H9 (cell line): Measurements from ENCODE around the gene LRRN4. TPM values are rescaled to one million over a fixed set of nuclear protein-coding genes. Genes with fewer than 3 reads are reported as not detected.

ENCODE experiments used
- DNase-seq: peaks from one replicate; pipeline ENCODE4 v3.0.0-alpha.2; 2017
- H2AFZ ChIP-seq: one replicate; pipeline ENCODE4 v1.6.1; 2013; ENCODE audit warnings: mild to moderate bottlenecking, low read length, control low read depth, moderate library complexity
- H2AK5ac ChIP-seq: 2 replicates; pipeline ENCODE4 v1.6.1; 2013; ENCODE audit warnings: low read length, control low read depth, mixed read lengths; ENCODE audit not compliant: insufficient read length
- H2BK120ac ChIP-seq: one replicate; pipeline ENCODE4 v1.6.1; 2013; ENCODE audit warnings: low read depth, mild to moderate bottlenecking, low read length, control low read depth, inconsistent platforms; ENCODE audit not compliant: poor library complexity, severe bottlenecking
- H2BK12ac ChIP-seq: 2 replicates; pipeline ENCODE4 v1.6.1; 2013; ENCODE audit warnings: low read length, control low read depth, mixed read lengths, low read depth; ENCODE audit not compliant: insufficient read length
- H2BK15ac ChIP-seq: 2 replicates; pipeline ENCODE4 v1.6.1; 2013; ENCODE audit warnings: low read depth, low read length, control low read depth
- H2BK20ac ChIP-seq: one replicate; pipeline ENCODE4 v1.6.1; 2013; ENCODE audit warnings: low read depth, mild to moderate bottlenecking, low read length, control low read depth, inconsistent platforms; ENCODE audit not compliant: poor library complexity, severe bottlenecking
- H2BK5ac ChIP-seq: 2 replicates; pipeline ENCODE4 v1.6.1; 2013; ENCODE audit warnings: low read length, control low read depth, mixed read lengths; ENCODE audit not compliant: insufficient read length
- H3K14ac ChIP-seq: 2 replicates; pipeline ENCODE4 v1.6.1; 2013; ENCODE audit warnings: low read length, control low read depth; ENCODE audit not compliant: insufficient read depth
- H3K18ac ChIP-seq: 2 replicates; pipeline ENCODE4 v1.6.1; 2013; ENCODE audit warnings: low read depth, mild to moderate bottlenecking, mixed read lengths, low read length, control low read depth; ENCODE audit not compliant: insufficient read length
- H3K23ac ChIP-seq: 2 replicates; pipeline ENCODE4 v1.6.1; 2013; ENCODE audit warnings: low read length, control low read depth, mixed read lengths, low read depth; ENCODE audit not compliant: insufficient read length
- H3K23me2 ChIP-seq: 2 replicates; pipeline ENCODE4 v1.6.1; 2013; ENCODE audit warnings: low read depth, mild to moderate bottlenecking, mixed read lengths, low read length, control low read depth; ENCODE audit not compliant: insufficient read length, poor library complexity, severe bottlenecking
- H3K27ac ChIP-seq: 2 replicates; pipeline ENCODE4 v1.5.1; 2013; ENCODE audit warnings: low read length, control low read depth, mixed read lengths, low read depth; ENCODE audit not compliant: insufficient read length
- H3K27me3 ChIP-seq: 2 replicates; pipeline ENCODE4 v1.6.1; 2013; ENCODE audit warnings: low read length, control low read depth, inconsistent platforms; ENCODE audit not compliant: insufficient read depth
- H3K4ac ChIP-seq: 2 replicates; pipeline ENCODE4 v1.6.1; 2013; ENCODE audit warnings: low read depth, mild to moderate bottlenecking, control low read depth, inconsistent platforms, low read length, moderate library complexity
- H3K4me1 ChIP-seq: 2 replicates; pipeline ENCODE4 v1.6.1; 2013; ENCODE audit warnings: low read length, control low read depth, inconsistent platforms; ENCODE audit not compliant: insufficient read depth
- H3K4me2 ChIP-seq: 2 replicates; pipeline ENCODE4 v1.6.1; 2013; ENCODE audit warnings: low read length, control low read depth, mixed read lengths; ENCODE audit not compliant: insufficient read length, insufficient read depth
- H3K56ac ChIP-seq: 2 replicates; pipeline ENCODE4 v1.6.1; 2013; ENCODE audit warnings: low read depth, mild to moderate bottlenecking, mixed read lengths, low read length, control low read depth; ENCODE audit not compliant: insufficient read length
- H3K79me1 ChIP-seq: 2 replicates; pipeline ENCODE4 v1.6.1; 2013; ENCODE audit warnings: low read depth, mild to moderate bottlenecking, moderate library complexity, low read length, control low read depth, inconsistent platforms; ENCODE audit not compliant: insufficient read depth, poor library complexity, severe bottlenecking
- H3K79me2 ChIP-seq: 2 replicates; pipeline ENCODE4 v1.6.1; 2013; ENCODE audit warnings: low read length, control low read depth, inconsistent platforms; ENCODE audit not compliant: insufficient read depth
- H3K9ac ChIP-seq: 2 replicates; pipeline ENCODE4 v1.6.1; 2013; ENCODE audit warnings: low read length, control low read depth, mixed read lengths; ENCODE audit not compliant: insufficient read length; ENCODE audit errors: extremely low read depth
- H3K9me3 ChIP-seq: one replicate; pipeline ENCODE4 v1.6.1; 2013; ENCODE audit warnings: low read depth, low read length, inconsistent platforms; ENCODE audit not compliant: control insufficient read depth
- H3T11ph ChIP-seq: one replicate; pipeline ENCODE4 v1.6.1; 2013; ENCODE audit warnings: mild to moderate bottlenecking, low read length, control low read depth, inconsistent platforms
- H4K20me1 ChIP-seq: one replicate; pipeline ENCODE4 v1.6.1; 2013; ENCODE audit not compliant: control insufficient read depth, insufficient read length, insufficient read depth
- H4K5ac ChIP-seq: 2 replicates; pipeline ENCODE4 v1.6.1; 2013; ENCODE audit warnings: low read depth, mild to moderate bottlenecking, mixed read lengths, low read length, control low read depth; ENCODE audit not compliant: insufficient read length
- H4K8ac ChIP-seq: replicated peaks from 2 replicates; pipeline ENCODE4 v1.6.1; 2013; ENCODE audit warnings: low read length, control low read depth, mixed read lengths, low read depth; ENCODE audit not compliant: insufficient read length
- H4K91ac ChIP-seq: 2 replicates; pipeline ENCODE4 v1.6.1; 2013; ENCODE audit warnings: low read depth, mild to moderate bottlenecking, moderate library complexity, mixed read lengths, low read length, control low read depth; ENCODE audit not compliant: insufficient read length
- H3K27ac Mint-ChIP-seq, 3 experiments: 2 replicates in 2 of 3; 3 replicates in 1 of 3; pipeline ENCODE4 v1.8.0; 2020 to 2021; ENCODE audit warnings: mixed read lengths in 3 of 3, mild to moderate bottlenecking in 1 of 3, moderate library complexity in 1 of 3
- H3K27me3 Mint-ChIP-seq: 2 replicates; pipeline ENCODE4 v1.8.0; 2021; ENCODE audit warnings: low read depth, mild to moderate bottlenecking, moderate library complexity, mixed read lengths
- H3K36me3 Mint-ChIP-seq, 3 experiments: 2 replicates in 2 of 3; 3 replicates in 1 of 3; pipeline ENCODE4 v1.8.0; 2020 to 2021; ENCODE audit warnings: low read depth in 3 of 3, mixed read lengths in 3 of 3; ENCODE audit not compliant: insufficient read depth in 1 of 3
- H3K4me1 Mint-ChIP-seq, 2 experiments: 2 replicates each; pipeline ENCODE4 v1.8.0; 2020; ENCODE audit warnings: mixed read lengths in 2 of 2
- H3K4me3 Mint-ChIP-seq, 2 experiments: 2 replicates in 1 of 2; 3 replicates in 1 of 2; pipeline ENCODE4 v1.8.0; 2020 to 2021; ENCODE audit warnings: mild to moderate bottlenecking in 2 of 2, mixed read lengths in 2 of 2, moderate library complexity in 1 of 2
- H3K9me3 Mint-ChIP-seq, 2 experiments: 2 replicates in 1 of 2; 3 replicates in 1 of 2; pipeline ENCODE4 v1.8.0; 2020; ENCODE audit warnings: mild to moderate bottlenecking in 2 of 2, mixed read lengths in 2 of 2, moderate library complexity in 1 of 2
- WGBS: extraction: QIAGEN DNeasy Blood & Tissue Kit; methylation state at CpG from one replicate; pipeline ENCODE4 v1.1.7; 2013; ENCODE audit warnings: missing lambda C conversion rate, low lambda C conversion rate, mixed read lengths; ENCODE audit not compliant: insufficient read length; ENCODE audit errors: extremely low coverage; 5-methylcytosine and 5-hydroxymethylcytosine counted together
- total RNA-seq: library from RNA; stranded (reverse); gene quantifications from 2 replicates; pipeline ENCODE4 v1.2.1, GENCODE V29; 2021
- TF ChIP-seq, protein P1 (sequence below): fragments of 200-600 bp; sonication (generic); conservative IDR thresholded peaks from 3 replicates; pipeline ENCODE4 v1.8.0; 2021; ENCODE audit warnings: antibody characterized with exemption, mild to moderate bottlenecking

Gene LRRN4
- total RNA-seq, 1 experiment from 2014 or later = 0.22 TPM

DNA sequence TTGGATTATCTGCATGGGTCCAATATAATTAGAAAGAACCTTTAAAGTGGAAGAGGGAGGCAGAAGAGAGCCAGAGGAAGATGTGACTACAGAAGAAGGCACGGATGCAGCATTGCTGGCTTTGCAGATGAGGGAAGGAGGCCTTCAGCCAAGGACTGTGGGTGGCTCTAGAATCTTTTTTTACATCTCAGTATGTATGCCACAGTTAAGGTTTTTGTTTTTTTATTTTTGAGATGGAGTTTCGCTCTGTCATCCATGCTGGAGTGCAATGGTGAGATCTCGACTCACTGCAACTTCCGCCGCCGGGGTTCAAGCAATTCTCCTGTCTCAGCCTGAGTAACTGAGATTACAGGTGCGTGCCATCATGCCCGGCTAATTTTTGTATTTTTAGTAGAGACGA is 54.1 kb downstream of the LRRN4 start:
- Histone ChIP-seq H4K91ac (no peak overlapping the region), H3K4me1 (no peaks in the 10 kb centered on the region), H2AFZ (no peak overlapping the region), H3K4me2 (no peak overlapping the region), H2AK5ac (no peak overlapping the region), H3K4ac (no peak overlapping the region), H3K27me3 (no peaks in the 10 kb centered on the region), H3K9me3 (no peaks in the 10 kb centered on the region), H2BK5ac (no peak overlapping the region), H3K9ac (no peak overlapping the region), H3K18ac (no peak overlapping the region), H3K56ac (no peak overlapping the region), H4K20me1 (no peaks in the 10 kb centered on the region), H4K5ac (no peak overlapping the region), H3T11ph (no peak overlapping the region), H3K23ac (no peak overlapping the region), H2BK12ac (no peak overlapping the region), H3K27ac (no peak overlapping the region), H2BK20ac (no peak overlapping the region), H2BK15ac (no peak overlapping the region), H3K23me2 (no peaks in the 10 kb centered on the region), H3K79me1 (no peaks in the 10 kb centered on the region), H3K14ac (no peak overlapping the region), H3K79me2 (no peaks in the 10 kb centered on the region), H2BK120ac (no peak overlapping the region), H4K8ac (no peak overlapping the region)
- H3K27me3 Mint-ChIP-seq = no peaks in the 10 kb centered on the region
- no CpG with 5 or more reads among the region's 9 CpGs for WGBS
- H3K27ac Mint-ChIP-seq = no peak overlapping the region
- peaks cover 0 to 4% of the 10 kb centered on the region in 2 experiments; a peak in 1 of 4 replicates for H3K4me1 Mint-ChIP-seq
- TF ChIP-seq, protein P1, sequence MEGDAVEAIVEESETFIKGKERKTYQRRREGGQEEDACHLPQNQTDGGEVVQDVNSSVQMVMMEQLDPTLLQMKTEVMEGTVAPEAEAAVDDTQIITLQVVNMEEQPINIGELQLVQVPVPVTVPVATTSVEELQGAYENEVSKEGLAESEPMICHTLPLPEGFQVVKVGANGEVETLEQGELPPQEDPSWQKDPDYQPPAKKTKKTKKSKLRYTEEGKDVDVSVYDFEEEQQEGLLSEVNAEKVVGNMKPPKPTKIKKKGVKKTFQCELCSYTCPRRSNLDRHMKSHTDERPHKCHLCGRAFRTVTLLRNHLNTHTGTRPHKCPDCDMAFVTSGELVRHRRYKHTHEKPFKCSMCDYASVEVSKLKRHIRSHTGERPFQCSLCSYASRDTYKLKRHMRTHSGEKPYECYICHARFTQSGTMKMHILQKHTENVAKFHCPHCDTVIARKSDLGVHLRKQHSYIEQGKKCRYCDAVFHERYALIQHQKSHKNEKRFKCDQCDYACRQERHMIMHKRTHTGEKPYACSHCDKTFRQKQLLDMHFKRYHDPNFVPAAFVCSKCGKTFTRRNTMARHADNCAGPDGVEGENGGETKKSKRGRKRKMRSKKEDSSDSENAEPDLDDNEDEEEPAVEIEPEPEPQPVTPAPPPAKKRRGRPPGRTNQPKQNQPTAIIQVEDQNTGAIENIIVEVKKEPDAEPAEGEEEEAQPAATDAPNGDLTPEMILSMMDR = no peak
- no peak overlapping the region for H3K4me3 Mint-ChIP-seq
- no peaks in the 10 kb centered on the region for H3K9me3 Mint-ChIP-seq
- DNase-seq = no peak
- H3K36me3 Mint-ChIP-seq = peaks cover 3 to 25% (median 13%) of the 10 kb centered on the region in 3 experiments; a peak in 5 of 7 replicates
